ENCODE results near the gene ELMO3.

Gene ELMO3

DNA sequence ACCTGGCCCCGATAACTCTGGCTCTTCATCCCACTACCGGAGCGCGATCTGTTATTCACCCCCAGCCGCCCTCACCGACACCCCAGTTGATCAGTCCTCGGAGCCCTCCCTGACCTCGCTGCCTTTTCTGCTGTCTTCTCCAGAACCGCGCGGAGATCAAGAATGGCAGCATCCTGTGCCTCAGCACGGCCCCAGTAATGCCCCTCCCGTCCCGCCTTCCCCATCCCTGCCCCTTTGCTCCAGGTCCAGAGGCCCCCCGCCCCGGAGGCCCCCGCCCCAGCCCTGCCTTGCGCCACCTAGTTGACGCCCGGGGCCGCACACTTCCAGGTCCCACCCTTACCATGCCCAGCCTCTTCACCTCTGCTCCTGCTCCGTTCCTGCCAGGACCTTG is 872 bp downstream of the ELMO3 start:
- DNase-seq, result no peak

GRCh38 chr16:67200491-67200890 is 1.6 kb downstream of the ELMO3 start:
- no peak for DNase-seq

DNA sequence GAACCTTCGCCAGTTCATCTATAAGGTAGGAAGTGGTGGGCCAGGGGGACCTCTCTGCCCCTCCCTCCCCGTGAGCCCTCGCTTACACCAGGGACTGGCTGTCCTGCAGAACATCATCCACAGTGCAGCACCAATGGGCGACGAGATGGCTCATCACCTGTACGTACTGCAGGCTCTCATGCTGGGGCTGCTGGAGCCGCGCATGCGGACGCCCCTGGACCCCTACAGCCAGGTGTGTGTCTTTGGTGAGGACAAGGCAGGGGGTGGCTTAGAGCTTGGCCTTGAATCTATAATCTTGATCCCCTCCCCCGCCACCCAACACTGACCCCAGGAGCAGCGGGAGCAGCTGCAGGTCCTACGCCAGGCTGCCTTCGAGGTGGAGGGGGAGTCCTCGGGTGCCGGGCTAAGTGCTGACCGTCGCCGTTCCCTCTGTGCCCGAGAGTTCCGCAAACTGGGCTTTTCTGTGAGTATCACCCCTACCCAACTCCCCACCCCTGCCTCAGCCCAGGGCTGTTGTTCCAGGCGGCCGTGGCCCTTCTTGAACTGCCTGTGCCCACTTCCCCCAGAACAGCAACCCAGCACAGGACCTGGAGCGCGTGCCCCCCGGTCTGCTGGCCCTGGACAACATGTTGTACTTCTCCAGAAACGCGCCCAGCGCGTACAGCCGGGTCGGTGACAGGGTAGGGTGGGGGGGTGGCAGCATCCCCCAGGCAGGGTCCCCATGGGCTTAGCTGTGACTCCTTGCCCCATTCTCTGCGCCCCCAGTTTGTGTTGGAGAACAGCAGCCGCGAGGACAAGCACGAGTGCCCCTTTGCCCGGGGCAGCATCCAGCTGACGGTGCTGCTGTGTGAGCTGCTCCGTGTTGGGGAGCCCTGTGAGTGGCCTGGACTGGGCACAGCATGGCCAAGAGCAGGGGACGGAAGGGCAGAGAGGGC is 2.7 kb downstream of the ELMO3 start:
- no peak for DNase-seq

DNA sequence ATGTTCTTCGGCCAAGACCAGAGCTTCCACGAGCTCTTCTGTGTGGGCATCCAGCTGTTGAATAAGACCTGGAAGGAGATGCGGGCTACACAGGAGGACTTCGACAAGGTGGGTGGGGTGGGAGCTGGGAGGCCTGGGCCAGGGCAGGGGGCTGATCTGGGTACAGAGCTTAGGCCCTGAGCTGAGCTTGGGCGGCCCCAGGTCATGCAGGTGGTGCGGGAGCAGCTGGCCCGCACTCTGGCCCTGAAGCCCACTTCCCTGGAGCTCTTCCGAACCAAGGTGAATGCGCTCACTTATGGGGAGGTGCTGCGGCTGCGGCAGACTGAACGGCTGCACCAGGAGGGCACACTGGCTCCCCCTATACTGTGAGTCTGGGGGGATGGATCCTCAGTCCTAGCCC is 3.5 kb downstream of the ELMO3 start:
- DNase-seq, result no peak

DNA sequence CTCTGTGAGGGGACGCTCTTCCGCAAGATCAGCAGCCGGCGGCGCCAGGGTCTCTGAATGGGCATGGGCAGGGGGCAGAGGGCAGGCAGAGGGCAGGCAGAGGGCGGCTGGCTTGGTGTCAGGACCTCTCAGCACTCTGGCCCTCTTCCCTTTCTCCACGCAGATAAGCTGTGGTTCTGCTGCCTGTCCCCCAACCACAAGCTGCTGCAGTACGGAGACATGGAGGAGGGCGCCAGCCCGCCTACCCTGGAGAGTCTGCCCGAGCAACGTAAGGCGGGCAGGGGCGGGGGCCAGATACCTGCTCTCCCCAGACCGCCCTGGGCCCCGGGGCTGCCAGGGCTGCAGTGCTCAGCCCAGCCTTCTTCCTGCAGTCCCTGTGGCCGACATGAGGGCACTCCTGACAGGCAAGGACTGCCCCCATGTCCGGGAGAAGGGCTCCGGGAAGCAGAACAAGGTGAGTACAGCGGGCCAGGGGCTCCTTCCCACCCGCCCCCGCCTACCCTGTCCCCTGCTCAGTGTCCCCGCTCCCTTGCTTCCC is 4.1 kb downstream of the ELMO3 start:
- DNase-seq, result no peak

DNA sequence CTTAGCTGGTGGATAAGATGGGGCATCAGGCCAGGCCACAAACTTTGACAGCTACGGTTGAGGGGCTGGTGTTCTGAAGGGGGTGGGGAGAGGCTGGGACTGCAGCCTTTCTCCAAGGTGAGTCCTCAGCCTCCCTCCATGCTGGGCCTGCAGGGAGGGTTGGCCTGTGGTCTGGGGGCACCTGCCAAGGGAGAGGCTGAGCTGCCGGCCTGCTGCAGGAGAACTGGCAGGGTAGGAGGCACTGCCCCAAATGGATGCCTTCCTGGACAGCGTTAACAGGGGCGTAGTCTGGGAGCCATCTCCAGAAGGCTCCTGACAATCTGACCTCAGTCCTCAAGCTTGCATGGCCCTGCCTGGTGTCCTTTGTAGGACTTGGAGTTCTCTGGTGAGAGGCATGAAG is 5.1 kb downstream of the ELMO3 start:
- DNase-seq, result no peak

DNA sequence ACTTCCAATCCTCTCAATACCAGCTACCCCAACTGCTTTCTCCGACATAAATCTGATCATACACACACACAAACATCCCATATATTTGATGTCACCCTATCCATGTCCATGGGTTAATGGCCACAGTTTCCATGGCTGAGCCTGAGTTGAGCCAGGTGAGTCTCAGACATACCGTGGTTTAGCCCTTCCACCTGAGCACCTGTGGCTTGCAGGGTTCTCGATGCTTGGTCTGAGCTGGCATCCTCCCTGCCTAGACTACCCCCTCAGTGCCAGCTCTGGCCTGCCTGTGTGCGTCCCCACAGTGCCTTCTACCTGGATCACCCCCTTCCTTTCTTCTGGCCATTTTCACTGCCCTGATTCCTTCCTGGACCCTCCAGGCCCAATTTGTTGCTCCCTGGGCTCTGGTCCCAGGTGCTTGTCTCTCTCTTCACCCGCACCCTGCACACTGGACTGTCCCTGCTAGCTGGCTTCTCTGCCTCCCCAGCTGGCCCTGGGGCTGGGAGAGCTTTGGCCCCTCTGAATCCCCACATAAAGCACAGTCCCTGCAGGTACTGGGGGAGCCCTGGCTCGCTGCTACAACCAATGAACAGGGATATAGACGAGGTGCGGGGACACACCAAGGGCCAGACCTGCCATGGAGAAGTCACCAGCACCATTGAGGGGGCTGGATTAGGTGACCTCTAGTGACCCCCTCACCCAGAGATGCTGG is 7.4 kb downstream of the ELMO3 start:
- DNase-seq, result no peak

GRCh38 chr16:67206838-67207248 is 7.9 kb downstream of the ELMO3 start:
- no peak for DNase-seq

- DNase-seq, result no peak
Observed at GRCh38 chr16:67207249-67208091, 8.5 kb downstream of the ELMO3 start.

- DNase-seq, result no peak
Observed at GRCh38 chr16:67208154-67208896, 9.4 kb downstream of the ELMO3 start.

GRCh38 chr16:67209565-67209964 is 10.6 kb downstream of the ELMO3 start:
- DNase-seq, result no peak

DNA sequence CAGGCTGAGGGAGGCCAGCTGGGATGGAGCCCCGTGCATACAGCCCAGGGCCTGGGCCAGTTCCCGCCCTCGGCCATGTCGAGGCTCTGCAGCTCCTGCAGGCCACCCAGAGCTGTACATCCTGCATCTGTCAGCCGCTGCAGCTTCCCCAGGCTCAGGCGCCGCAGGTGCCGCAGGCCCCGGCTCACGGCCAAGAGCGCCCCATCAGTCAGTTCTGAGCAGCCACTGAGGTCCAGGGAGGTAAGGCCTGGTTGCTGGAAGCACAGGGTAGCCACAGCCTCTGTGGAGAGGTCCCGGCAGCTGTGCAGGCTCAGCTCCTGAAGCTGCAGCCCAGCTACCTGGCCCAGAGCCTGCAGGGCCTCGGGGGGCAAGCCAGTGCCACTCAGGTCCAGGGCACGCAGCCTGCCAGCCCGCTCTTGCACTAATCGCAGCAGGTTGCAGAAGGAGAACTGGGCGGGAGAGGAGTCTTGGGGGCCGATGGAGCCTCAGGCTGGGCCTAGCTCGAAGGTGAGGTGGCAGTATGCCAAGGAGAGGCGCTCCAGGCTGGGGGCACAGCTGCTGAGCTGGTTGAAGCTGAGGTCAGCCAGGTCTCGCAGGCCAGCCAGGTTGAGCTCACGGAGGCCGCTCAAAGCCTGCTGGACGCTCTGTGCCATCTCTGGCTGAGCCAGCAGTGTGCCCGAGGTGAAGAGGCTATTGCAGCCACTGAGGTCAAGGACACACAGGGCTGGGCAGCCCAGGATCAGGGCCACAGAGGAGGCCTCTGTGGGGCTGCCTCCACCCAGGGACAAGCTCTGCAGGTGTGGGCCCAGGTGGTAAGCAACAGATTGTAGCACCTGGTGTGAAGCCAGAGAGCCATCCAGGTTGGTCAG is 11.4 kb downstream of the ELMO3 start:
- no peak for DNase-seq

GRCh38 chr16:67211674-67212073 is 12.7 kb downstream of the ELMO3 start:
- DNase-seq, result no peak

DNA sequence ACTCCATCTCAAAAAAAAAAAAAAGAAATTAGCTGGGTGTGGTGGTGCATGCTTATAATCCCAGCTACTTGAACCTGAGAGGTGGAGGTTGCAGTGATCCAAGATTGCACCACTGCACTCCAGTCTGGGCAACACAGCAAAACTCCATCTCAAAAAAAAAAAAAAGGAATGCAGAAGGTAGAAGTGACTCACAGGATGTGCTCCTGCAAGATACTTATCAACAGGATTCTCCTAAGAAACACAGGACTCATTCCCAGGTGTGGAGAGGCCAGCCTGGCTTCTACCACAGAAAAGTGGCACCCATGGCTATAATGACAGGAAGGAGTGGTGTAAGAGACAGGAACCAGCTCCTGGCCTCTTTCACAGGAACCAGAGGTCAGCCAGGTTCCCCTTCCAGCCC is 13.8 kb downstream of the ELMO3 start:
- no peak for DNase-seq

DNA sequence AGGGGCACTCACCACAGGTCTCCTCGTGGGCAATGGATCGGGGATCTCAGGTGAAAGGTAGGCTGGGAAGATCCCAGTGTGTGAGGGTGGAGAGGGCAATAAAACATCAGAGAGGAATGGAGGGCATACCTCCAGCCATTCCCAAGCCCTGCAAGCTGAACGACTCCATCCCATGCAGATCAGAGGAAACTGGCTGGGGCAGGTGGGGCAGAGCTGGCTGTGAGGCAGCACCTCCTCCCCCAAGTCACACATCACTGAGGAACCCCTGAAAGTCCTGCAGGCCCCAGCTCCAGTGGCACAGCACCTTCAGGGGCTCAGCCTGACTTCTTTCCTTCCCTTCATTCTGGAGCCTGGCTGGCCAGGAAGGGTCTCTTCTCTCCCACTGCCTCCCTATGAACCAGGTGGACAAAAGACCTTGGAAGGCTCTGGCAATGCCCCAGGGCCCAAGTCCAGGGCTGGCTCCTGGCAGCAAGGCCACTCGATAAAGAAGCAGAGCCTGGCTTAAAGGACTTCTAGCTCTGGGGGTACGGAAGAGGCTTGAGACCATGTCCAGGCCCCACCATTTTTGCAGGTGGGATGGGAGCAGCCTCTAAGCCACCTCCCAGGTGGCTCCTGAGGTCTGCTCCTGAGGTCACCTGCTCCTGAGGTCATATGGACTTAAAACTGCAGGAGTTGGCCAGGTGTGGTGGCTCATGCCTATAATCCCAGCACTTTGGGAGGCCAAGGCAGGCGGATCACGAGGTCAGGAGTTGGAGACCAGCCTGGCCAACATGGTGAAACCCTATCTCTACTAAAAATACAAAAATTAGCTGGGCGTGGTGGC is 14.5 kb downstream of the ELMO3 start:
- no peak for DNase-seq

GRCh38 chr16:67215706-67216105 is 16.8 kb downstream of the ELMO3 start:
- no peak for DNase-seq

DNA sequence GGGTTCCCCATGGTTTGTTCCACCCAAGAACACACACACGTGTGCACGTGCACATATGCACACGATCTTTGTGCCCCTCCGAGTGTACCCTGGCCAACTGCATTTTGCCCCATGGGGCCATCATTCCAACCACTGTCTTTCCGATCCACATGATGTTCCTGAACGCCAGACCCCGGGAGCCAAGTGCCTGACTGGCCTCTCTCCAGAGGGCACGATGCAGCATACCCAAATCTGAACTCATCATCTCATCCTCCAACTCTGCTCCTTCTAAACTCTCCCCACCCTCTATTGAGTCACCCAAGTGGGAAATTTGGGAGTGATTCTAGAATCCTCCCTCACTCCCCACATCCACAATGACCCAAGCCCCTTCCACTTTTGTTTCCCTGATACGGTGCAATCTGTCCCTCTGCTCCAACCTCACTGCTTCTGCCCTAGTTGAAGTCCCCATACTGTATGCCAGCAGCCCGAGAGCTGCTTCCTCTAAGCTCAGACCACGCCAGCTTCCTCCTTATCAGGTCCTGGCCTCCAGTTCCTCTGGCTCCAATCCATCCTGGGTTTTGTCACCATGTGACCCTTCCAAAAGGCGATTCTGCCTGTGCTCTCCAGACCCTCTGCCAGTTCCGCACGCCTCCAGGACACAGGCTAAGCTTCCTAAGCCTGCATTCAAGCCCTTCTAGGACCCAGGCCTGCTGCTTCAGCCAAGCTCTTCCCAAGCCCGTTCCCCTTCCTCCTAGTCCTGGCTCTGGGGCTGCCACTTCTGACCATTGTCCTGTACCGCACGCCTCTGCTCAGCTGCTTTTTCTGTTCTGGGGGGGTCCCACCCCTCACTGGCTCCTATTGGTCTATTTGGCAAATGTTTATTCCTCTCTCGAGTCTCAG is 17.9 kb downstream of the ELMO3 start:
- no peak for DNase-seq

- DNase-seq, result no peak
Observed at GRCh38 chr16:67223992-67224391, 25.1 kb downstream of the ELMO3 start.

DNA sequence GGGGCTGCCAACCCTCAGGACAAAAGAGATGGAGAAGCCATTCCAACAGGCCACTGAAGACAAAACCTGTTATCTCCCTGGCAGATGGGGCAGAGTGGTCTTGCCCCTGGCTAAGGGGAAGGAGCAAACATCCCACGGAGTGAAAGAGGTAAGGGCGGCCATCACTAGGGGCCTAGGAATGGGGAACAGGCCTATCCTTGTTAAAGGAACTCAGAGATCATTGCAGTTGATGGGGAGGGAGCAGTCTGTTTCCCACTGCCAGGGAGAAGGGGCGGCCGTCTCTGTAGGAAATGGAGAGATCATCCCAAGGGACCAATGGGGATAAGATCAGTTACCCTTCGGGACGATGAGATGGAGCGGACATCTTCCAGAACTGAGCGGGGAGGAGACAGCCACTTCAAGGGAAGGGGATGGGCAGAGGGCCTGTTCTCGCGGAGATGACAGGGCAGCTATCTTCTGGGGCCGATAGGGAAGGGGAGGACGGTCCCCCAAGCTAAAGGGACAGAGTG is 27.4 kb downstream of the ELMO3 start:
- no peak for DNase-seq
